B cell (primary cell): ENCODE measurements around the gene SLC25A21.

Source experiments
- CTCF ChIP-seq: fragments of 200-600 bp; IDR thresholded peaks from one replicate; pipeline ENCODE4 v1.8.0; 2022; ENCODE audit warnings: antibody characterized with exemption, mild to moderate bottlenecking
- EZH2 ChIP-seq: IDR thresholded peaks from 2 replicates; pipeline ENCODE4 v1.6.1; 2012; ENCODE audit warnings: borderline replicate concordance, low read depth, mild to moderate bottlenecking, moderate library complexity, low read length; ENCODE audit not compliant: insufficient read depth, poor library complexity, severe bottlenecking

DNA sequence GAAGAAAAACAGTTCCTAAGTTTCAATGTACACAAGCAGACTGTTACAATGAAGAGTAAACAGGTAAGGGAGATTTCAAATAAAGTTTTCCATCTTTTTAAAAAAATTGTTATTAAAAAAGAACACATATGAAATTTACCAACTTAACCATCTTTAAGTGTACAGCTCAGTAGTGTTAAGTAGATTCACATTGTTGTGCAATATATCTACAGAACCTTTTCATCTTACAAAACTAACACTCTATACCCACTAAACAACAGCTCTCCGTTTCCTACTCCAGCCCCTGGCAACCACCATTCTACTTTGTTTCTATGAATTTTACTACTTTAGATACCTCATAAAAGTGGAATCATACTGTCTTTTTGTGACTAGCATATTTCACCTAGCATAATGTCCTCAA, 139.5 kb downstream of the SLC25A21 start:
- TF ChIP-seq CTCF (no peak), EZH2 (no peak)
